HG03066 (cell line): Measurements from ENCODE around the gene TTLL1.

Experiments
- ATAC-seq: cut with Tn5 transposase; IDR thresholded peaks from one replicate; pipeline ENCODE4 v1.9.1; 2021; ENCODE audit warnings: low read depth; ENCODE audit not compliant: unreplicated experiment

Gene TTLL1

GRCh38 chr22:43088984-43089717, at the start of gene TTLL1:
Gene TTLL1, minus strand, starts transcription at chr22:43089391. Its CDS starts 13,805 bp downstream, at chr22:43075586.
- ATAC-seq: peak; percentile 75

- ATAC-seq: no peak
These were observed 47.6 kb upstream of the TTLL1 start for GRCh38 chr22:43136801-43137200.

GRCh38 chr22:43136255-43136654, 47.1 kb upstream of the TTLL1 start:
- ATAC-seq: no peak

GRCh38 chr22:43135565-43135964, 46.4 kb upstream of the TTLL1 start:
- ATAC-seq: no peak

GRCh38 chr22:43134553-43134952, 45.4 kb upstream of the TTLL1 start:
- ATAC-seq: no peak

GRCh38 chr22:43133401-43133800, 44.2 kb upstream of the TTLL1 start:
- ATAC-seq: no peak

- no peak for ATAC-seq
These were observed 42.7 kb upstream of the TTLL1 start for GRCh38 chr22:43131773-43132501.

GRCh38 chr22:43129426-43130425, 40.5 kb upstream of the TTLL1 start:
- no peak for ATAC-seq

- no peak for ATAC-seq
These were observed 39.8 kb upstream of the TTLL1 start for GRCh38 chr22:43128928-43129424.

- ATAC-seq: no peak
These were observed 38.9 kb upstream of the TTLL1 start for GRCh38 chr22:43128116-43128515.

- ATAC-seq: no peak
These were observed 38.1 kb upstream of the TTLL1 start for GRCh38 chr22:43127166-43127908.

- no peak for ATAC-seq
These were observed 37.4 kb upstream of the TTLL1 start for GRCh38 chr22:43126501-43127165.

GRCh38 chr22:43118953-43119458, 29.8 kb upstream of the TTLL1 start:
- ATAC-seq: peak; percentile 51

GRCh38 chr22:43118024-43118849, 29.0 kb upstream of the TTLL1 start:
- ATAC-seq: no peak

- no peak for ATAC-seq
These were observed 27.7 kb upstream of the TTLL1 start for GRCh38 chr22:43116932-43117331.

- no peak for ATAC-seq
These were observed 25.8 kb upstream of the TTLL1 start for GRCh38 chr22:43114958-43115357.

- ATAC-seq: no peak
These were observed 24.5 kb upstream of the TTLL1 start for GRCh38 chr22:43113526-43114251.
